ENCODE data around the gene NDRG3. TPM values are rescaled to one million over a fixed set of nuclear protein-coding genes. Genes with fewer than 3 reads are reported as not detected.
"Not testable (repeated sequence)": the region's sequence is repeated elsewhere in the genome, so short reads cannot be mapped to it uniquely, and the experiment has no call there.

Gene NDRG3
- total and polyA plus RNA-seq, 8 donors = 7.0 to 16.9 (median 9.1) TPM

DNA sequence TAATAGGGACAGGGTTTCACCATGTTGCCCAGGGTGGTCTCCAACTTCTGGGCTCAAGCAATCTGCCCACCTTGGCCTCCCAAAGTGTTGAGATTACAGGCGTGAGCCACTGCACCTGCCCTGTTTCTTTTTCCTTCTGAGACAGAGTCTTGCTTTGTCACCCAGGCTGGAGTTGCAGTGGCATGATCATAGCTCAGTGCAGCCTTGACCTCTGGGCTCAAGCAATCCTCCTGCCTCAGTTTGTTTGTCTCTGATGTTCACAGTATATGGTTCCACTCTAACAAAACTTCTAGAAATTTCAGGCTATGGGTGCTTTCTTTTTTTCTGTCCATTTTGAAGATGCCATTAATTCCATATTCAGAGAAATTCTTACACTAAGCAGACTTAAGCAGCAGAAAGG lies 33.1 kb downstream of the NDRG3 start:
- 83 to 90% methylated on average over 1 of the region's 1 CpG for WGBS, 2 donors
- intact Hi-C loops (cut with DNase I) = no loop called here
- H3K27ac ChIP-seq = no peak overlapping the region
- no peak for DNase-seq
- TF ChIP-seq, protein P1, sequence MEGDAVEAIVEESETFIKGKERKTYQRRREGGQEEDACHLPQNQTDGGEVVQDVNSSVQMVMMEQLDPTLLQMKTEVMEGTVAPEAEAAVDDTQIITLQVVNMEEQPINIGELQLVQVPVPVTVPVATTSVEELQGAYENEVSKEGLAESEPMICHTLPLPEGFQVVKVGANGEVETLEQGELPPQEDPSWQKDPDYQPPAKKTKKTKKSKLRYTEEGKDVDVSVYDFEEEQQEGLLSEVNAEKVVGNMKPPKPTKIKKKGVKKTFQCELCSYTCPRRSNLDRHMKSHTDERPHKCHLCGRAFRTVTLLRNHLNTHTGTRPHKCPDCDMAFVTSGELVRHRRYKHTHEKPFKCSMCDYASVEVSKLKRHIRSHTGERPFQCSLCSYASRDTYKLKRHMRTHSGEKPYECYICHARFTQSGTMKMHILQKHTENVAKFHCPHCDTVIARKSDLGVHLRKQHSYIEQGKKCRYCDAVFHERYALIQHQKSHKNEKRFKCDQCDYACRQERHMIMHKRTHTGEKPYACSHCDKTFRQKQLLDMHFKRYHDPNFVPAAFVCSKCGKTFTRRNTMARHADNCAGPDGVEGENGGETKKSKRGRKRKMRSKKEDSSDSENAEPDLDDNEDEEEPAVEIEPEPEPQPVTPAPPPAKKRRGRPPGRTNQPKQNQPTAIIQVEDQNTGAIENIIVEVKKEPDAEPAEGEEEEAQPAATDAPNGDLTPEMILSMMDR (IDR thresholded peaks at IDR 0.05) = no peak
- no peaks in the 10 kb centered on the region for H3K27me3 ChIP-seq
- no peak for ATAC-seq
- no peak for FAIRE-seq
- no peaks in the 10 kb centered on the region for H3K36me3 ChIP-seq
- H3K4me1 ChIP-seq = no peaks in the 10 kb centered on the region
- no peaks in the 10 kb centered on the region for H3K9me3 ChIP-seq
- H3K4me3 ChIP-seq = no peak overlapping the region

DNA sequence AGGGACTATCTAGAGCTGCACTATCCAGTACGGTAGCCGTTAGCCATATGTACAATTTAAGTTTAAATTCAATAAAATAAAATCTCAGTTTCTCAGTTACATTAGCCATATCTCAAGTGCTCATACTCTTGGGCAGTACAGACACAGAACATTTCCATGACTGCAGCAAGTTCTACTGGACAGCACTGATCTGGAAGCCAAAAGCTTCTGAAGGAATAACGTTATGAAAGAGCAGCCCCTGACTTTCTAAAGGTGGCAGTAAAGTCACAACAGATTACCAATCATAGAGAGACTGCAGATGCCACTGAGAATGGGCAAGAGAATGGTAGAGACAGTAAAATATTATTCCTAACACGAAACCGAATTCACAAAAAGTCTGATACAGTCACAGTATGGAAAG lies 36.8 kb downstream of the NDRG3 start:
- 79 to 84% methylated on average over 5 of the region's 5 CpGs for WGBS, 2 donors
- Histone ChIP-seq H3K4me1 (no peaks in the 10 kb centered on the region), H3K9me3 (no peaks in the 10 kb centered on the region)

DNA sequence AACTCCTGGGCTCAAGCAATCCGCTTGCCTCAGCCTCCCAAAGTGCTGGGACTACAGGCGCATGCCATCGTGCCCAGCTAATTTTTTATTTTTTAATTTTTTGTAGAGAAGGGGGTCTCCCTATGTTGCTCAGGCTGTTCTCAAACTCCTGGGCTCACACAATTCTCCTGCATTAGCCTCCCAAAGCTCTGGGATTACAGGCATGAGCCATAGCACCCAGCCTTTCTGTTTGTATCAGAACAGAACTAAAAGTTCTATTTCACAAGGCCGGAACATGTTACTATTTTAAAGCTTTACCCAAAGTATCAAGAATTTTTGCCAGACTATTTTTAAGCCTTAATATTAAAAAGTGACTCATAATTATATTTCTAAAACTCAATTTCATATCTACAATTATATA lies 42.4 kb downstream of the NDRG3 start:
- no peak overlapping the region for H3K4me3 ChIP-seq
- intact Hi-C loops (cut with DNase I) = no loop called here
- 97 to 100% methylated on average over 4 of the region's 4 CpGs for WGBS, 2 donors
- no peak for DNase-seq
- no peak for ATAC-seq
- no peaks in the 10 kb centered on the region for H3K36me3 ChIP-seq
- no peak overlapping the region for H3K27ac ChIP-seq
- no peaks in the 10 kb centered on the region for H3K9me3 ChIP-seq
- H3K27me3 ChIP-seq = no peaks in the 10 kb centered on the region
- H3K4me1 ChIP-seq = no peaks in the 10 kb centered on the region
- no peak for FAIRE-seq
- TF ChIP-seq, protein P1 (IDR thresholded peaks at IDR 0.05) = no peak

More for the DNA sequence above, 36.8 kb downstream of the NDRG3 start:
- Histone ChIP-seq H3K36me3 (no peaks in the 10 kb centered on the region), H3K27me3 (no peaks in the 10 kb centered on the region), H3K4me3 (no peak overlapping the region), H3K27ac (no peak overlapping the region)
- DNase-seq = no peak
- TF ChIP-seq, protein P1 (IDR thresholded peaks at IDR 0.05) = no peak
- FAIRE-seq = no peak
- intact Hi-C loops (cut with DNase I) = no loop called here
- no peak for ATAC-seq

DNA sequence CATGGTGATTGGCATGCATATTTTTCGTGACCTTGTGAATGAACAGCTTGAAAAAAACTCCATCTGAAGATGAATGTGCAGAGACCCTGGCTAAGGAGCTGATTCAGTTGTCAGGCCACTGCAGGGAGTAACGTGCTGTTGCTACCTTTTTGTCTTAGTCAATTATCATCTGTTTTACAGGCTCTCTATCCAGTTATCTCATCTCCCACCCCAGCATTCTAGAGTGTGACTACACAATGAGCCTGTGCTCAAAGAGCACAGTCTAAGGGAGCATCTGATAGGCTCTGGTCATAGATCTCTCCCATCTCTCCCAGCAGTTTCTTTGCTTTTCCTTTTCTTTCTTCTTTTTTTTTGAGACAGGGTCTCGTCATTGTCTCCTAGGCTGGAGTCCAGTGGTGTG lies 45.5 kb downstream of the NDRG3 start:
- FAIRE-seq = no peak
- DNase-seq = no peak
- WGBS, 2 donors = 80 to 90% methylated on average over 3 of the region's 3 CpGs

DNA sequence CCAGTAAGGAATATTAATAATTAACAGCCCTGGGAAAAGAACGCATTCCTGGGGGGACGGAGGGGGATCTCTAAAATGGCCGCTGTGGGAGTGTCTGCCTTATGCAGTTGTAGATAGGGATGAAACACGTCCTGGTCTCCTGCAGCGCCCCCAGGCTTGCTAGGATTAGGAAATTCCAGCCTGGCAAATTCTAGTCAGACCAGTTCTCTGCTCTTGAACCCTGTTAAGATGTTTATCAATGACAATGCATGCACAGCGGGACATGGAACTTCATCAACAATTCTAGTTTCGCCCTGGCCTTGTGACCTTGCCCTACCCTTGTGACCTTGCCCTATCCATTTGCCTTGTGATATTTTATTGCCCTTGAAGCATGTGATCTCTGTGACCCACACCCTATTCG lies 50.4 kb downstream of the NDRG3 start:
- 80% methylated on average over 8 of the region's 8 CpGs for WGBS, 2 donors
- H3K36me3 ChIP-seq; ATAC-seq; H3K4me3 ChIP-seq; H3K9me3 ChIP-seq; H3K27me3 ChIP-seq; intact Hi-C loops (cut with DNase I); H3K4me1 ChIP-seq; FAIRE-seq; H3K27ac ChIP-seq; DNase-seq: not testable (repeated sequence)

More for the DNA sequence above, 45.5 kb downstream of the NDRG3 start:
- Histone ChIP-seq H3K27ac (no peak overlapping the region), H3K4me3 (no peak overlapping the region), H3K4me1 (no peaks in the 10 kb centered on the region), H3K27me3 (no peaks in the 10 kb centered on the region), H3K36me3 (no peaks in the 10 kb centered on the region), H3K9me3 (no peaks in the 10 kb centered on the region)
- TF ChIP-seq, protein P1 (IDR thresholded peaks at IDR 0.05) = no peak
- intact Hi-C loops (cut with DNase I) = no loop called here
- ATAC-seq = no peak

Data from pancreas (tissue), 10 donors.